NCI-H1105 (cell line): ENCODE results near the gene POLL.

Source experiments
- DNase-seq: peaks from one replicate; lab custom pipeline; 2025; lab: John Stamatoyannopoulos, UW

The POLL gene

DNA sequence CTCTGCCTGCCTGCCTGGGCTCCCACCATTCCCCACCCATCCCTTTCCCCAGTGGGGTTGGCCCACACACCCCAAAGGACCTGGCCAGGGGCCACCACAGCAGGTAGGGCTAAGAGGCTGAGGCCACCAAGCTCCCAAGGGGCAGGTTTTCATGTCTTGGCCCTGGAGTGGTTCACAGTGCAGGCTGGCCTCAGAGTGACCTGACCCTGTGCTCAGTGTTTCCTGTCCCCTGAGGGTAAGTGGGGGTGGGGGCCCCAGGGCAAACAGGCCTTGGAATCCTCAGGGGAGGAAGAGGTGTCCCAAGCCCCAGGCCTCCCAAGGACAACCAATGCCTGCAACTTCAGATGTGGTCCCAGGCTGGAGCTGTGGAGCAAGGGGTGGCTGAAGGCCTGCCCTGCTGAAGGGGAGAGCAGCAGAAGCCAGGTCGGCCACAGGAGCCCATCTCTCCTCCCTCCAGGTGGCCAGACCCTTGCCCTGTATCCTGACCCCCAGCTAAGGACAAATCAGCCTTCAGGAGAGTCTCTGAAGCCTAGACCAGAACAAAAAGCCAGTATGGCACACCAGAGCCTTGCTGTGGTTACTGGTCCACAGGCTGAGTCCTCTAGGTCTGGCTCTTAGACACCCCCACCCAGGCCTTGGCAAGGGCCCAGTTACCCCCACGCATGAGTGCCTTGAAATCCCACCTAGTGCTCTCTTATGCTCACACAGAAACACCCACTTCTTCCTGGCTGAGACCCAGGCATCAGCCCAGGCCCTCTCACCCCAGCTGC lies 27.6 kb downstream of the POLL start:
- no peak for DNase-seq

GRCh38 chr10:101559596-101560297 lies 28.3 kb downstream of the POLL start:
- DNase-seq, result no peak

DNA sequence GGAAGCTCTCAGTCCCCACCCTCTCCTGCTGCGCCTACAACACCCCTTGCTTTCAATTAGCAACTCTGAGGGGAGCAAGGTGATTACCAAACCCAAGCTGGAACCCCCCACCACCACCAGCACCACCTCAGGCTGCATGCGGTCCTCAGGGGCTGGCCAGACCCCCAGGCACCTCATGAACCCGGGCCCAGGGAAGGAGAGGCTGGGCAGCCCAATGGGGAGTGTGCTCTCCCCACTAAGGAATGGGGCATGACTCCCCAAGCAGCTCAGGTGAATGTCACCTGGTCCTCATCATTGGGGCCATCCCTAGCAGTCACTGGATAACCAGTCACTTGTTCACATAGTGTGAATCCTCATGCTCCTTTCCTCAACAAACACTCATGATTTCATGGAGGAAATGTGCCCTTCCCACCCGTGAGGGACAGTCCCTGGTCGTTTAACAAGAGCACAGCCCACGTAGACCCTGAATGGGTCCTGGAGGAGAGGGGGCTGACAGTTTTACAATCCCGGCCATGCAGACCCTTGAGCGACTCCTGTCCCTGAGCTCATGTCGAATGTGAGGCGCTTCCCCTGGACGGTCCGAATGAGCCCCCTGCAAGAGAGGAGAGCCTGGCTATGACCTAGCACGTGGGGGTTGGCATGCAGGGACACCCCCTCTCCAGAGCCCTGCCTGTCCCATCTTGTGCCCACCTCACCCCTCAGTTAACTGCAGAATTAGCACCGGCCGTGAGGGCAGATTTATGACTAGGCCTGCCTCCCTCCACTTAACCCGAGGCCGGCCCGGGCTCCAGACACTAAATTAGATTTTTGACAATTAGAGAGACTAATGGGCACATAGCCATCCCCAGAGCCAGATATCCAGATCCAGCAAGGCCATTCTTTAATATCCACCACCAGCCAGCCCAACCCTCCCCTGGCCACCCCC lies 29.1 kb downstream of the POLL start:
- no peak for DNase-seq

DNA sequence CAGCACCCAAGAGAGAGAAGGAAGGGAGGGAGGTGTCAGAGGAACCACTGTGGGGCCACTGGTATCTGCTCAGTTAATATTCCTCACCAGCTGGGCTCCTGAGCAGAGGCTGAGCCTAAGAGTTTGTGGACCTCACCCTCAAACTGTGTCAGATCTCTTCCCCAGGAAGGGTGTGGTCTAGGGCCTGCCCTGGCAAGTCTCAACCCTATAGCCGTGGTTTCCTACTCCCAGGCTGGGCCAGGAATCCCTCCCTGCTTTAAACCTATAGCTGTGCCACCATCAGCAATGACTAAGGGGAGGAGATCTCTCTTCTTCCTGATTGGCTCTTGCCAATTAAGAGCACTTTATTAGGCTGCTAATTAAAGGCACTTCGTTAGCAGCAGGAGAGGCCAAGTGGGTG lies 29.9 kb downstream of the POLL start:
- no peak for DNase-seq

GRCh38 chr10:101557541-101557940 lies 30.5 kb downstream of the POLL start:
- DNase-seq, result no peak

GRCh38 chr10:101552442-101552841 lies 35.6 kb downstream of the POLL start:
- no peak for DNase-seq

GRCh38 chr10:101550965-101551364 lies 37.1 kb downstream of the POLL start:
- DNase-seq, result no peak

- peak; percentile 25 for DNase-seq
Measured at GRCh38 chr10:101545898-101546297, 42.2 kb downstream of the POLL start.

DNA sequence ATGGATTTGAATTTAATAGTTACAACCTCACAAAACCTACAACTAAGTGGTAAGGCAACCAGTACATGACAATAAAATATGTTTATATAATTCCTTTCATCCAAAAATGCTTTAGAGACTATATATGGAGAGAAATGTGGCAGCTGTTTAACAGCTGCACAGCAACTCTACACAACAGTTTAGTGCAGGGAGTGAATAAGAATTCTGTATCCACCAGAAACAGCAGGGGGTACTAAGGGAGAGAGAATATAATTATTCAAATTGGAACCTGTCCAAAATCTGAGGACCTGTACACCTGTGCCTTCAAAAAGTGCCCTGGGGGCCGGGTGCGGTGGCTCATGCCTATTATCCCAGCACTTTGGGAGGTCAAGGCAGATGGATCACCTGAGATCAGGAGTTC lies 49.6 kb downstream of the POLL start:
- peak; percentile 77 for DNase-seq

DNA sequence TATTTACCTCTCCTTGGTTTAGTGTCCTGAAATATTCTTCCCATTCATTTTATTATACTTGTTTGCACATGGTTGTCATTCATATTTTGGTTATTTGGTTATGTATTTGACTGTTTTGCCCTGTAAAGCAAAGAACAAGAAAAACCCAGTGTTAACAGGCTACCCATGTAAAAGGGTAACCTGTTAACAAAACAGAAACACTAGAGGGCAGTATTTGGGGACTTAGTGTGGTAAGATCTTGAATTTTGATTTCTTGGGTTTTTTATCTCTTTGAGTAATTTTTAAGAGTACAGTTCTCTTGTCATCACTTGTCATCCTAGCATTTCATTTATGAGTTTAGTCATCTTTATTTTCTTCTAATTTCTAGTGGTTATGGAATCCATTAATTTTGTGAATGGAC lies 51.3 kb downstream of the POLL start:
- no peak for DNase-seq

DNA sequence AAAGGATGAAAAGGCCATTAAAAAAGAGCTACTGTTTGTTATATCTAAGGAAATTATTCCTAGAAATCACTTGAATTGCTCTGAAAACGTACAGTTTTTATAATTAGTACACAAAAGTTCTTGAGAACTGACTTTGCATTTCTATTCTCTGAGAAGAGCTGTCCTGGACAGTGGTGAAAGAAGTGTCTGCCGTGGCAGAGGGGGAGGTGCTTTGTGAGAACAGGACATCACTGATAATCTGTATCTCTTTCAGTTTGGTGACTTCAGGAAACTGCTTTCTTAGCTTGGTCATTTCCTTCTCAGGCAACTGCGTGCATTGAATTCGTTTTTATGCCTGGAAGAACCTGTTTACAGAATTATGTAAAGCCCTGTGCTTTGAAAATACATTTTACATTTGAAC lies 52.1 kb downstream of the POLL start:
- no peak for DNase-seq

- DNase-seq, result no peak
Measured at GRCh38 chr10:101529725-101530553, 58.1 kb downstream of the POLL start.

DNA sequence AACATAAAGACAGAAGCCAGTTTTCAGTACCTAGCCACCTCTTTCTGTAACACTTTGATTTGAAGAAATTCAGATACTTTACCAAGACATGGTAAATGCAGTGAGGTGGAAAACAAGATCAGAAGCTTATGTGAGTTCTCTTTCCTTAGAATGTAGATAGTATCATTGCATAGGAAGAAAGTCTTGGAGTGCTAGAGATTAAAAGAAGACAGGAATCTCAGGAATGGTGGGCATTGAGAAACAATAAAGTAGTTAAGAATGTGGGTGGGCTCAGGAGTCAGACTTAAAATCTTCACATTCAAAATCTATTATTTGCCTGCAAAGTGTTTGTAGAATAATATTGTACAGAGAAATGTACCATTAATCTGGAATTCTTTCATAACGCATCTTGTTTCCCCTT lies 58.9 kb downstream of the POLL start:
- no peak for DNase-seq
